Osteoblast (primary cell): Measurements from ENCODE around the gene FOXO3B. TPM values are rescaled to one million over a fixed set of nuclear protein-coding genes. Genes with fewer than 3 reads are reported as not detected.
A peak's percentile ranks its signal among the peaks of the same experiment; 100 is the strongest.
"Not testable (repeated sequence)": the region's sequence is repeated elsewhere in the genome, so short reads cannot be mapped to it uniquely, and the experiment has no call there.

Experiments used
- DNase-seq: peaks from one replicate; pipeline ENCODE4 v3.0.0; 2011; ENCODE audit warnings: low spot score, mixed read lengths; ENCODE audit not compliant: insufficient read length; ENCODE audit errors: missing footprints
- H2AFZ ChIP-seq: 2 replicates; pipeline ENCODE4 v1.6.0; 2011; ENCODE audit warnings: mild to moderate bottlenecking, low read length
- H3K27ac ChIP-seq: 2 replicates; pipeline ENCODE4 v1.5.1; 2011; ENCODE audit warnings: mild to moderate bottlenecking, low read depth, low read length, moderate library complexity
- H3K27me3 ChIP-seq: 2 replicates; pipeline ENCODE4 v1.6.0; 2012; ENCODE audit warnings: mild to moderate bottlenecking, control low read depth, inconsistent platforms, low read length, moderate library complexity; ENCODE audit not compliant: insufficient read depth
- H3K36me3 ChIP-seq: 2 replicates; pipeline ENCODE4 v1.5.1; 2011; ENCODE audit warnings: mild to moderate bottlenecking, low read length, control low read depth, moderate library complexity; ENCODE audit not compliant: insufficient read depth
- H3K4me1 ChIP-seq: 2 replicates; pipeline ENCODE4 v1.5.1; 2011; ENCODE audit warnings: mild to moderate bottlenecking, low read length, control low read depth, moderate library complexity; ENCODE audit not compliant: insufficient read depth
- H3K4me2 ChIP-seq: 2 replicates; pipeline ENCODE4 v1.6.0; 2011; ENCODE audit warnings: mild to moderate bottlenecking, low read length; ENCODE audit not compliant: insufficient read depth
- H3K4me3 ChIP-seq: fragments of 200-600 bp; sonication (generic); 3 replicates; pipeline ENCODE4 v1.5.1; 2012; ENCODE audit warnings: mild to moderate bottlenecking, low read length, inconsistent platforms; ENCODE audit not compliant: insufficient read depth
- H3K79me2 ChIP-seq: 2 replicates; pipeline ENCODE4 v1.6.0; 2012; ENCODE audit warnings: mild to moderate bottlenecking, low read length, control low read depth, inconsistent platforms; ENCODE audit not compliant: insufficient read depth
- H3K9me3 ChIP-seq: 2 replicates; pipeline ENCODE4 v1.5.1; 2011; ENCODE audit warnings: low read depth, low read length, control low read depth
- H4K20me1 ChIP-seq: 2 replicates; pipeline ENCODE4 v1.6.0; 2012; ENCODE audit warnings: mild to moderate bottlenecking, low read length, control low read depth; ENCODE audit not compliant: insufficient read depth
- small RNA-seq: library from RNA; depleted of rRNA; stranded (forward); fragments of <200 nt; gene quantifications from one replicate; pipeline ENCODE3, GENCODE V24; 2012
- total RNA-seq: library from RNA; depleted of rRNA; stranded (reverse); fragments of >200 nt; gene quantifications from 2 replicates; pipeline ENCODE4 v1.2.3, GENCODE V29; 2012
- TF ChIP-seq, protein P1 (sequence below): IDR thresholded peaks from 2 replicates; pipeline ENCODE4 v1.5.1; 2011; ENCODE audit warnings: mild to moderate bottlenecking, low read depth, low read length, moderate library complexity; ENCODE audit errors: extremely low read depth

The FOXO3B gene
- total RNA-seq, 1 donor = 8.7 TPM

DNA sequence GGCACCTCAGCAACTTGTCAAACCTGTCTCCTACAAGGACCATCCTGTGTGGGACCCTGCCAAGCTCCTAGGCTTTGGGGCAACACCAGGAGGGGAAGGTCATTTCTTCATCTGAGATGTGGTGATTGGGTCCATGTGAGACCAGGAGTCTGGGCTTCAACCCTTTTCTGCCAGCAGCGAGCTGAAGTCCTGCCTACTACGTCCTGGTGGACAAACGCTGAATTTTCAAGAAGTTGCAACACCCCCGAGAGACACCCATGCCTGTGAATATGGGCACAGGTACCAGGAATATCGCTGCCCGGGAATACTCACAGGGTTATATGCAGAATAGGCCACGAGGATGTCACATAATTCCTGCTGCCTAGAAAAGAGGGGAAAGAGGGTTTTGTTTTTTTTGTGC, 45.9 kb downstream of the FOXO3B start:
- H3K9me3 ChIP-seq, H2AFZ ChIP-seq, H3K4me2 ChIP-seq, H3K4me3 ChIP-seq, H3K27me3 ChIP-seq, H4K20me1 ChIP-seq, H3K79me2 ChIP-seq, H3K36me3 ChIP-seq, H3K4me1 ChIP-seq, H3K27ac ChIP-seq: not testable (repeated sequence)
- peak; percentile 60 for DNase-seq
- TF ChIP-seq, protein P1, sequence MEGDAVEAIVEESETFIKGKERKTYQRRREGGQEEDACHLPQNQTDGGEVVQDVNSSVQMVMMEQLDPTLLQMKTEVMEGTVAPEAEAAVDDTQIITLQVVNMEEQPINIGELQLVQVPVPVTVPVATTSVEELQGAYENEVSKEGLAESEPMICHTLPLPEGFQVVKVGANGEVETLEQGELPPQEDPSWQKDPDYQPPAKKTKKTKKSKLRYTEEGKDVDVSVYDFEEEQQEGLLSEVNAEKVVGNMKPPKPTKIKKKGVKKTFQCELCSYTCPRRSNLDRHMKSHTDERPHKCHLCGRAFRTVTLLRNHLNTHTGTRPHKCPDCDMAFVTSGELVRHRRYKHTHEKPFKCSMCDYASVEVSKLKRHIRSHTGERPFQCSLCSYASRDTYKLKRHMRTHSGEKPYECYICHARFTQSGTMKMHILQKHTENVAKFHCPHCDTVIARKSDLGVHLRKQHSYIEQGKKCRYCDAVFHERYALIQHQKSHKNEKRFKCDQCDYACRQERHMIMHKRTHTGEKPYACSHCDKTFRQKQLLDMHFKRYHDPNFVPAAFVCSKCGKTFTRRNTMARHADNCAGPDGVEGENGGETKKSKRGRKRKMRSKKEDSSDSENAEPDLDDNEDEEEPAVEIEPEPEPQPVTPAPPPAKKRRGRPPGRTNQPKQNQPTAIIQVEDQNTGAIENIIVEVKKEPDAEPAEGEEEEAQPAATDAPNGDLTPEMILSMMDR = peak; percentile 9

DNA sequence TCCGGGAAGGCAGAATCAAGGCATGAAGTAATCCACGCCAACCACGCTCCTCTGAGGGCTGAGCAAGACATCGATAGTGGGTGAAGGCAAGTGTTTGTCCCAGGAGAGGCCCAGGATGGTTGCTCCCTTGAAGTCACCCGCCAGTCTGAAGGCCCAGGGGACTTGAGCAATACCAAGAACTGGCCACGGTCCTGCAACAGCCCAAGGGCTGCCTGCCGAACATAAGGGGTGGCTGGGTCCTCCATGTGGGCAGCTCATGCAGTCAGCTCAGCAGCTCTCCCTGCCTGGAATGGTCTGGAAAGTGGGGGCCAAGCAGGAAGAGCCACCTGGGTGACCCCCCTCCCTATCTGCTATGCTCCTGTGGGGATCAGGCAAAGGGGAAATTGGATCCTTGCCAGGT, 46.3 kb downstream of the FOXO3B start:
- H3K4me1 ChIP-seq, H3K27me3 ChIP-seq, H3K36me3 ChIP-seq: not testable (repeated sequence)

DNA sequence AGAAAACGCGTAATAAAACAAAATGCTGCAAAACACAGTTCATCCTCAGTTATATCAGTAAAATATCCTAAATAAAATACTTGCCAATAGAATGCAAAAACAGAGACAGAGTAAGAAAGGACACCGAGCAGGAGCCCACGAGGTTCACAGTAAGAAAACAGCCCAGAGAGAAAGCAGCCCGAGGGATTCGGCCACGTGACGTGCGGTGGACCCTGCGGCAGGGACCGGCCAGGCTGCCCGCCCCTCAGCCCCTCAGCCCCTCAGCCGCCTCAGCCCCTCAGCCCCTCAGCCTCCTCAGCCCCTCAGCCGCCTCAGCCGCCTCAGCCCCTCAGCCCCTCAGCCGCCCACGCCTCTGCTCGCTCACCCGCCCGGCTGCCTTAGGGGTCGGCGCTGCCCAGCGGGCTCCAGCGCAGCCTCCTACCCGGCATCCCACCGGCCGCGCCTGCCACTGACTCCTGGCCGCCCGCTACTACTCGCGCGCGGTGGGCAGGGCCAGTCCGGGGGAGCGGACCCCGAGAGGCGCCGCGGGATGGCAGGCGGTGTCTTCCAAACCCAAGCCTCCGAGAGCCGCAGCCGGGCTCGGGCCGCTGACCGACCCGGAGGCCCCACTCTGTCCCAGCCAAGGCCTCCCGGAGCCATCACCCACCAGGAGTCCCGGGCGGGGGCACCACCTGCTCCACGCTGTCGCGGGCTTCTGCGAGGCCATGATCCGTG, 47.4 kb downstream of the FOXO3B start:
- not testable (repeated sequence) for H3K79me2 ChIP-seq, H3K27me3 ChIP-seq, H2AFZ ChIP-seq, H3K4me1 ChIP-seq, H3K36me3 ChIP-seq, H3K9me3 ChIP-seq, H3K27ac ChIP-seq, H4K20me1 ChIP-seq
- Histone ChIP-seq H3K4me3 (peak overlapping the region; percentile 19), H3K4me2 (peak overlapping the region; percentile 23)
- peak; percentile 3 for DNase-seq

More for the DNA sequence above, 46.3 kb downstream of the FOXO3B start:
- not testable (repeated sequence) for H3K9me3 ChIP-seq, H3K4me2 ChIP-seq, H3K4me3 ChIP-seq, H2AFZ ChIP-seq, H4K20me1 ChIP-seq, H3K79me2 ChIP-seq, DNase-seq, H3K27ac ChIP-seq

Small RNA genes lying within 50 kb of the gene (small RNA-seq; reads per million reads assigned to genes)
- gene AC026271.2 = not detected
- gene AC026271.4 = not detected

Other genes with a start within 250 kb of the FOXO3B start
- gene LGALS9C, start 205.5 kb downstream of the FOXO3B start, total RNA-seq = not detected in 2 replicates
- not detected in 2 replicates for gene TBC1D28, start 37.9 kb downstream of the FOXO3B start, total RNA-seq
- gene FBXW10, start 61.7 kb upstream of the FOXO3B start, total RNA-seq = under 0.01 TPM in 1 of 2 replicates, not detected in the other
- 46.9 and 59.7 TPM in 2 replicates for gene TVP23B, start 98.9 kb upstream of the FOXO3B start, total RNA-seq
- gene PRPSAP2, start 175.8 kb upstream of the FOXO3B start, total RNA-seq = 23.9 and 25.6 TPM in 2 replicates